SW 1271 (cell line): Measurements from ENCODE around the gene ADAM12.
"Not testable (repeated sequence)": the region's sequence is repeated elsewhere in the genome, so short reads cannot be mapped to it uniquely, and the experiment has no call there.

Source experiments
- DNase-seq, 2 experiments: peaks; one replicate each; lab custom pipeline; 2025; lab: John Stamatoyannopoulos, UW

The ADAM12 gene

DNA sequence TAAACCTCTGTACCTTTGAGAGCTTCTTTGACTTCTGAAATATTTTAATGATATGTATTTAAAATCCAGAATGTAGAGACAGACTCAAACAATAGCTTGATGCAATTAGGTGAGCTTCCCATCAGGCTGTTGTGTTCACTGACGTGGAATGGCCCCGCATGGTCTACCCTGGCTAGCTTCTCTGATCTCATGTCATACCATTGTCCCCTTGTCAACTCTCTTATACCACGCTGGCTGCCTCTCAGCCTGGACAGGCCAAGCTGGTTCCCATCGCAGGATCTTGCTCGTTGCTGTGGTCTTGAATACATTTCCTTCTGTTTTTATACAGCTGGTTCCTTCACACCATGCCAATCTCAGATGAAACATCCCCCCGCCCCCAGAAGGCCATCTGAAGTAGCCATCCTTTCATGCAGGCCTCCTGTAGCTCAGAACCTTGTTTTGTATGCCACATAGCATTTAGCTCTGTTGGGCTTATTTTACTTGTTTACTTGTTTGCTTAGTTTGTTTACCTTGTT, 407.7 kb downstream of the ADAM12 start:
- no peak for DNase-seq

DNA sequence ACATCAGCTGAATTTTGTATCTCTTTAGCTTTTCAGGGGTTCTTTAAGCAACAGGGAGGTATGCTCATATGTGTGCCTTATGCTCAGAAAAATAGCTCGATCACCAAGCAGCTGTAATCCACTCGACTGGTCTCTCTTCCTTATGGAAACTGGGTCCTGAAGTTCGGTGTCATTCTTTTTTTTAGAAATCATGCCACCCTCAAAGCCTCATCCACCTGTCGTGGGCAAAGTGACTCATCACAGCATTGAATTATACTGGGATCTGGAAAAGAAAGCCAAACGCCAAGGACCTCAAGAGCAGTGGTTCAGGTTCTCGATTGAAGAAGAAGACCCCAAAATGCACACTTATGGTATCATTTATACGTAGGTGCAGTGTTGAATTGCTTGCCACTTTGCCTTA, 408.3 kb downstream of the ADAM12 start:
- DNase-seq: no peak

DNA sequence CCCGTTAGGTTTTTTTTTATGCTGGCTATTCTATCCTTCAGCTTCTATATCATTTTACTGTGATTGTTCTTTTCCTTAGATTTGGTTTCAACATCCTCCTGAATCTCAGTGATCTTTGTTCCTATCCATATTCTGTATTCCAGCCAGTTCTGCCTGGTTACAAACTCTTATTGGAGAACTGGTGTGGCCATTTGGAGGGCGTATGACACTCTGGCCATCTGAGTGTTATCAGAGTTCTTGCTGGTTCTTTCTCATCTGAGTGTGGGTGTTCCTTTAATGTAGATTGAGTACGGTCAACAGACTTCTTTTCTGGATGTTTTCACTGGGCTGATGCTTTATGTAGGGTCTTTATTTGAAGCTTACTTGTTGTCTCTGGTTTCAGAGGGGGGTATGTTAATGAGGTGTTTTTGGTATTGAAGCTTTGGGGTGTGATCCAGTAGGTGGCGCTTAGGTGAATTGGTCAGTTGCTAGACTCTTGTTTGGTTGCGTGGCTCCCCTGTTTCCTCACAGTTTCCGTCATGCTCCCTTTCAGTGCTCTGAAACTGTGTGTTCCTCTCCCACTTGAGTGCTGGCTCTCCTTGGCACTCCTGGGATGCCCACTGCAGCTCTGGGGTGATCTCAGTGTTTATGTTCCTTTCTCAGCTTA, 411.2 kb downstream of the ADAM12 start:
- no peak for DNase-seq

DNA sequence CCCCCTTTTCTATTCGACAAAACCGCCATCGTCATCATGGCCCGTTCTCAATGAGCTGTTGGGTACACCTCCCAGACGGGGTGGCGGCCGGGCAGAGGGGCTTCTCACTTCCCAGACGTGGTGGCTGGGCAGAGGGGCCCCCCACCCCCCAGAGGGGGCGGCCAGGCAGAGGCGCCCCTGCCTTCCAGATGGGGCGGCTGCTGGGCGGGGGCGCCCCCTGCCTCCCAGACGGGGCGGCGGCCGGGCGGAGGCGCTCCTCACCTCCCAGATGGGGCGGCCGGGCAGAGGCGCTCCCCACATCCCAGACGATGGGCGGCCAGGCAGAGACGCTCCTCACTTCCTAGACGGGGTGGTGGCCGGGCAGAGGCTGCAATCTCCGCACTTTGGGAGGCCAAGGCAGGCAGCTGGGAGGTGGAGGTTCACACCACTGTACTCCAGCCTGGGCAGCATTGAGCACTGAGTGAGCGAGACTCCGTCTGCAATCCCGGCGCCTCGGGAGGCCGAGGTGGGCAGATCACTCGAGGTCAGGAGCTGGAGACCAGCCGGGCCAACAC, 418.1 kb downstream of the ADAM12 start:
- not testable (repeated sequence) for DNase-seq

DNA sequence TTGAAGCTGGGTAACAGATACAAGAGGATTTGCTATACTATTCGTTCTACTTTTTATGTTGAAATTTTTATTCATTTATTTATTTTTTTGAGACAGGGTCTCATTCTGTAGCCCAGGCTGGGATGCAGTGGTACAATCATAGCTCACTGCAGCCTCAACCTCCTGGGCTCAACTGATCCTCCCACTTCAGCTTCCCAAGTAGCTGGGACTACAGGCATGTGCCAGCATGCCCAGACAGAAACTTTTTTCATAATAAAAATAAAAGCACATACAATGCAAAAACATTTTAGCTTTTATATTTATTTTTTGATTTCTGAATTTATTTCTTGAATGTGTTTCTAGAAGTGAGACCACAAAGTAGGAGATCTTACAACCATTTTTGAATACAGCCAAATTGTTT, 420.7 kb downstream of the ADAM12 start:
- no peak for DNase-seq

DNA sequence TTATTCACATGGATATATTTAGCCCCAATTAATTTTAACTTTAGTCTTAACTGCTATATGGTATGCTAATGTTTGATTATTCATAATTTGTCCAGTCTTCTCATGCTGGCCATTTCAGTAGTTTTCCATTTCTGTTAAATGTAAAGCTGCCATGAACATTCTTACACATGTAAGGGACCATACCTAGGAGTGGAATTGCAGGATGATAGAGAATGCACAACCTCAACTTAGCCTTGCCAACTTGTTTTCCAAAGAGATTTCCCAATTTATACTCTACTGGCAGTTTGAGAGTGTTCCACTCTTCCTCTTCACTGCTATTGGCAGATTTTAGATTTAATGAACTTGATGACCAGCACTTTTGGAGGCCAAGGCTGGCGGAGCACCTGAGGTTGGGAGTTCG, 423.7 kb downstream of the ADAM12 start:
- no peak for DNase-seq
